K562 (cell line): Measurements from ENCODE around the gene SUV39H2. TPM values are rescaled to one million over a fixed set of nuclear protein-coding genes. Genes with fewer than 3 reads are reported as not detected.

Source experiments
- ATAC-seq: fragments of 200-7000 bp; cut with Tn5 transposase; 3 replicates; pipeline ENCODE4 v1.9.1; 2020; ENCODE audit warnings: moderate library complexity
- BruUV-seq: library from RNA; stranded (reverse); fragments of 400-500 nt; replicated peaks from 2 replicates; lab custom pipeline; 2021; lab: Mats Ljungman, UMichigan
- CTCF ChIA-PET: fragments of 300-600 bp; formaldehyde crosslinking; extraction: SDS; loops from one replicate; lab custom pipeline; 2021; ENCODE audit warnings: low intra/inter-chr PET ratio; lab: Yijun Ruan, JAX
- POLR2A ChIA-PET: fragments of 300-600, 350-650 bp; sonication (Branson Sonifier 250); formaldehyde crosslinking; extraction: SDS; loops from one replicate; lab custom pipeline; 2021; ENCODE audit warnings: antibody characterized with exemption, inconsistent platforms; lab: Yijun Ruan, JAX
- DNase-seq, 4 experiments: peaks; one replicate each; pipeline versions ENCODE4 v3.0.0 to v3.0.0-alpha.2; 2011 to 2018; ENCODE audit warnings: low spot score in 3 of 4, mixed read lengths in 3 of 4; ENCODE audit errors: extremely low read depth in 1 of 4
- FAIRE-seq: peaks from 2 replicates; lab custom pipeline; 2011; peaks lifted over from hg19 to GRCh38; lab: Jason Lieb, UNC
- H2AFZ ChIP-seq: 2 replicates; pipeline ENCODE4 v1.6.0; 2011; ENCODE audit warnings: low read depth, low read length, control low read depth, inconsistent platforms
- H3K27ac ChIP-seq: fragments of 200-600 bp; 3 replicates; pipeline ENCODE4 v1.8.0; 2011; ENCODE audit warnings: low read depth, mild to moderate bottlenecking, control low read depth, inconsistent platforms, low read length, moderate library complexity, mixed read lengths; ENCODE audit errors: extremely low read depth
- H3K27me3 ChIP-seq, 2 experiments: fragments of 300-600 bp in 1 of 2; 2 replicates in 1 of 2; 3 replicates in 1 of 2; pipeline versions ENCODE4 v1.6.0 to v1.8.0; 2011; ENCODE audit warnings: inconsistent platforms in 2 of 2, low read length in 2 of 2, mild to moderate bottlenecking in 1 of 2, mixed read lengths in 1 of 2, moderate library complexity in 1 of 2; ENCODE audit not compliant: control insufficient read depth in 2 of 2, insufficient read depth in 2 of 2
- H3K36me3 ChIP-seq: fragments of 300-600 bp; 3 replicates; pipeline ENCODE4 v1.8.0; 2011; ENCODE audit warnings: mild to moderate bottlenecking, low read length, inconsistent platforms; ENCODE audit not compliant: control insufficient read depth, insufficient read depth
- H3K4me1 ChIP-seq, 2 experiments: fragments of 200-600 bp in 1 of 2; replicated peaks in 1 of 2; 2 replicates in 1 of 2; 3 replicates in 1 of 2; pipeline versions ENCODE4 v1.5.1 to v1.8.0; 2011; ENCODE audit warnings: inconsistent platforms in 2 of 2, low read length in 2 of 2, mild to moderate bottlenecking in 1 of 2, mixed read lengths in 1 of 2, moderate library complexity in 1 of 2; ENCODE audit not compliant: control insufficient read depth in 2 of 2, insufficient read depth in 2 of 2
- H3K4me2 ChIP-seq: 2 replicates; pipeline ENCODE4 v1.6.1; 2011; ENCODE audit warnings: low read length, control low read depth, inconsistent platforms, mixed read lengths; ENCODE audit not compliant: insufficient read depth
- H3K4me3 ChIP-seq: fragments of 200-600 bp; sonication (generic), shearing (Covaris generic); 2 replicates; pipeline ENCODE4 v1.5.1; 2016; ENCODE audit warnings: control low read depth, inconsistent platforms
- H3K79me2 ChIP-seq: fragments of 200-600 bp; 3 replicates; pipeline ENCODE4 v1.8.0; 2011; ENCODE audit warnings: low read length, inconsistent platforms; ENCODE audit not compliant: control insufficient read depth, insufficient read depth
- H3K9ac ChIP-seq, 2 experiments: 2 replicates each; pipeline versions ENCODE4 v1.6.0 to v1.6.1; 2011; ENCODE audit warnings: low read depth in 2 of 2, low read length in 2 of 2, control low read depth in 1 of 2, inconsistent platforms in 1 of 2, mild to moderate bottlenecking in 1 of 2, mixed read lengths in 1 of 2; ENCODE audit not compliant: insufficient read depth in 1 of 2
- H3K9me1 ChIP-seq: one replicate; pipeline ENCODE4 v1.6.0; 2011; ENCODE audit warnings: inconsistent platforms, mild to moderate bottlenecking, low read length, moderate library complexity; ENCODE audit not compliant: control insufficient read depth, insufficient read depth
- H3K9me3 ChIP-seq: replicated peaks from 2 replicates; pipeline ENCODE4 v1.5.1; 2011; ENCODE audit warnings: low read depth, low read length, inconsistent platforms; ENCODE audit not compliant: control insufficient read depth, insufficient read depth
- H4K20me1 ChIP-seq: replicated peaks from 2 replicates; pipeline ENCODE4 v1.6.1; 2011; ENCODE audit warnings: low read length, inconsistent platforms, mixed read lengths; ENCODE audit not compliant: control insufficient read depth, insufficient read depth
- SMARCE1 ChIP-seq: fragments of 450-650 bp; IDR thresholded peaks from 2 replicates; pipeline ENCODE4 v1.7.1; 2016; ENCODE audit warnings: mild to moderate bottlenecking
- ZNF134 ChIP-seq: fragments of 250-450 bp; sonication (Bioruptor Pico); conservative IDR thresholded peaks from 2 replicates; pipeline ENCODE4 v1.4.0; 2020
- ZNF197 ChIP-seq: fragments of 200-800 bp; sonication (Bioruptor generic); IDR thresholded peaks from 2 replicates; pipeline ENCODE4 v1.6.1; 2016; ENCODE audit warnings: low read depth, missing genetic modification characterization, missing compliant biosample characterization
- WGBS: fragments of 100-300 bp; shearing (Covaris generic); methylation state at CpG from one replicate; pipeline ENCODE4 v1.1.6; 2016; ENCODE audit warnings: low coverage, mixed read lengths; ENCODE audit not compliant: insufficient coverage; ENCODE audit errors: missing lambda C conversion rate; 5-methylcytosine and 5-hydroxymethylcytosine counted together
- in situ Hi-C: fragments of 300-500 bp; cut with MboI; formaldehyde crosslinking; loops from 4 replicates; pipeline ENCODE4 v1.15.0; 2018; ENCODE audit warnings: inconsistent platforms, mixed read lengths
- intact Hi-C: fragments of 100-400 bp; cut with micrococcal nuclease; formaldehyde crosslinking; loops from 2 replicates; pipeline ENCODE4 v1.14.2; 2022
- polyA plus RNA-seq, 8 experiments: library from polyadenylated mRNA; depleted of rRNA in 4 of 8; stranded (reverse) in 5 of 8; unstranded in 3 of 8; fragments of >200 nt; fragmentation: Nextera tagmentation in 2 of 8; fragmentation: Illumina TruSeq in 1 of 8; extraction: Ambion mirVana in 2 of 8; extraction: Trizol in 1 of 8; gene quantifications; 2 replicates each; pipeline versions ENCODE4 v1.2.1 to v1.2.3, GENCODE V29; 2011 to 2014; ENCODE audit warnings: inconsistent platforms in 1 of 8, missing spikeins in 1 of 8
- total RNA-seq, 7 experiments: library from RNA; depleted of rRNA in 6 of 7; stranded (reverse); fragments of >200 nt in 6 of 7; fragmentation: Illumina TruSeq in 2 of 7; extraction: Trizol in 2 of 7; gene quantifications; 2 replicates each; pipeline versions ENCODE4 v1.2.1 to v1.2.3, GENCODE V29; 2011 to 2021; ENCODE audit warnings: low replicate concordance in 1 of 7
- TF ChIP-seq, protein P1 (sequence below): fragments of 250-450 bp; sonication (Bioruptor Pico); IDR thresholded peaks from 2 replicates; pipeline ENCODE4 v1.4.0; 2020; ENCODE audit warnings: borderline replicate concordance
- TF ChIP-seq, protein P2 (sequence below), 2 experiments: fragments of 450-650 bp in 1 of 2; sonication (generic) in 1 of 2; formaldehyde crosslinking in 1 of 2; IDR thresholded peaks in 1 of 2; conservative IDR thresholded peaks in 1 of 2; 2 replicates each; pipeline versions ENCODE4 v1.6.1 to v1.8.1; 2016 to 2023; ENCODE audit warnings: mild to moderate bottlenecking in 2 of 2, moderate library complexity in 2 of 2, inconsistent platforms in 1 of 2, missing genetic modification reagents in 1 of 2

The SUV39H2 gene
- total and polyA plus RNA-seq, 9 of the 15 experiments (the other 6 are each of a cell fraction or from before 2014, with no cell fraction given), result 24.1 to 54.3 (median 41.3) TPM

- DNase-seq (no peak), ATAC-seq (no peak), FAIRE-seq (no peak)
- ChIA-PET POLR2A (no interaction called here), CTCF (no interaction called here)
- H3K4me2 ChIP-seq, result no peak overlapping the region
- H4K20me1 ChIP-seq, result no peaks in the 10 kb centered on the region
- TF ChIP-seq SMARCE1, result no peak
- TF ChIP-seq, protein P1, sequence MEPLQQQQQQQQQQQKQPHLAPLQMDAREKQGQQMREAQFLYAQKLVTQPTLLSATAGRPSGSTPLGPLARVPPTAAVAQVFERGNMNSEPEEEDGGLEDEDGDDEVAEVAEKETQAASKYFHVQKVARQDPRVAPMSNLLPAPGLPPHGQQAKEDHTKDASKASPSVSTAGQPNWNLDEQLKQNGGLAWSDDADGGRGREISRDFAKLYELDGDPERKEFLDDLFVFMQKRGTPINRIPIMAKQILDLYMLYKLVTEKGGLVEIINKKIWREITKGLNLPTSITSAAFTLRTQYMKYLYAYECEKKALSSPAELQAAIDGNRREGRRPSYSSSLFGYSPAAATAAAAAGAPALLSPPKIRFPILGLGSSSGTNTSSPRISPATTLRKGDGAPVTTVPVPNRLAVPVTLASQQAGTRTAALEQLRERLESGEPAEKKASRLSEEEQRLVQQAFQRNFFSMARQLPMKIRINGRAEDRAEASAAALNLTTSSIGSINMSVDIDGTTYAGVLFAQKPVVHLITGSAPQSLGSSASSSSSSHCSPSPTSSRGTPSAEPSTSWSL (CRISPR knock-in tag), result no peak
- TF ChIP-seq ZNF134 (CRISPR knock-in tag), result peak; percentile 91
- intact Hi-C loops, result no loop called here
- peaks cover 13% of the 10 kb centered on the region for H3K79me2 ChIP-seq
- in situ Hi-C loops, result no loop called here
- no peaks in the 10 kb centered on the region; the same call in 2 of the 3 replicates for H3K36me3 ChIP-seq
- no peaks in the 10 kb centered on the region for H3K27me3 ChIP-seq
- H3K9ac ChIP-seq, result no peak overlapping the region
- peaks cover 0 to 7% of the 10 kb centered on the region in 2 experiments; a peak in 1 of 5 replicates for H3K4me1 ChIP-seq
- no TSS peak for BruUV-seq
- no peaks in the 10 kb centered on the region for H3K9me3 ChIP-seq
- no peak overlapping the region for H3K27ac ChIP-seq
- H3K9me1 ChIP-seq, result no peaks in the 10 kb centered on the region
- no peak overlapping the region for H3K4me3 ChIP-seq
- WGBS, result 43% methylated on average over 3 of the region's 3 CpGs
- H2AFZ ChIP-seq, result no peak overlapping the region
Measured at GRCh38 chr10:14833106-14833505, 45.6 kb upstream of the SUV39H2 start.

GRCh38 chr10:14836208-14836607 is 42.5 kb upstream of the SUV39H2 start:
- no peak overlapping the region for H3K4me2 ChIP-seq
- ATAC-seq, result no peak
- no TSS peak for BruUV-seq

More at GRCh38 chr10:14836208-14836607, 42.5 kb upstream of the SUV39H2 start:
- H3K4me1 ChIP-seq, result peaks cover 3 to 13% of the 10 kb centered on the region in 2 experiments; a peak in 2 of 5 replicates
- DNase-seq, result no peak
- WGBS, result 86% methylated on average over 2 of the region's 2 CpGs
- H3K27me3 ChIP-seq, result no peaks in the 10 kb centered on the region
- no peak for TF ChIP-seq ZNF197 (CRISPR knock-in tag)
- TF ChIP-seq, protein P2, sequence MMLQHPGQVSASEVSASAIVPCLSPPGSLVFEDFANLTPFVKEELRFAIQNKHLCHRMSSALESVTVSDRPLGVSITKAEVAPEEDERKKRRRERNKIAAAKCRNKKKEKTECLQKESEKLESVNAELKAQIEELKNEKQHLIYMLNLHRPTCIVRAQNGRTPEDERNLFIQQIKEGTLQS (IDR thresholded peaks at IDR 0.05), result 0 out of 2 replicates have a peak, but pooled peaks have one; percentile 15
- TF ChIP-seq, protein P2 (CRISPR knock-in tag; conservative IDR thresholded peaks at IDR 0.05), result no peak
- no peak overlapping the region for H3K27ac ChIP-seq
- FAIRE-seq, result no peak
- in situ Hi-C loops (no loop called here), intact Hi-C loops (loop anchor here (5.0 kb wide), 2 partner anchors 41 to 116 kb away; partner anchors contain the start of genes DCLRE1C and SUV39H2)
- H3K36me3 ChIP-seq, result peaks cover 19% of the 10 kb centered on the region
- H3K79me2 ChIP-seq, result peaks cover 44% of the 10 kb centered on the region
- CTCF ChIA-PET, result no interaction called here
- H3K4me3 ChIP-seq, result no peak overlapping the region
- H3K9ac ChIP-seq, result no peak overlapping the region
- no peaks in the 10 kb centered on the region for H3K9me1 ChIP-seq
- H2AFZ ChIP-seq, result no peak overlapping the region
- H3K9me3 ChIP-seq, result no peaks in the 10 kb centered on the region
- 0 out of 2 replicates have a peak, but pooled peaks cover 4% of the 10 kb centered on the region for H4K20me1 ChIP-seq
- POLR2A ChIA-PET, result interaction anchor here (1.2 kb wide), 1 partner anchor 274 kb away, joined by 4 read pairs; no protein-coding TSS in a partner anchor
